NCI-H2029 (cell line): Measurements from ENCODE around the gene DMD.

ENCODE experiments used
- DNase-seq: peaks from one replicate; lab custom pipeline; 2025; lab: John Stamatoyannopoulos, UW

Gene DMD

DNA sequence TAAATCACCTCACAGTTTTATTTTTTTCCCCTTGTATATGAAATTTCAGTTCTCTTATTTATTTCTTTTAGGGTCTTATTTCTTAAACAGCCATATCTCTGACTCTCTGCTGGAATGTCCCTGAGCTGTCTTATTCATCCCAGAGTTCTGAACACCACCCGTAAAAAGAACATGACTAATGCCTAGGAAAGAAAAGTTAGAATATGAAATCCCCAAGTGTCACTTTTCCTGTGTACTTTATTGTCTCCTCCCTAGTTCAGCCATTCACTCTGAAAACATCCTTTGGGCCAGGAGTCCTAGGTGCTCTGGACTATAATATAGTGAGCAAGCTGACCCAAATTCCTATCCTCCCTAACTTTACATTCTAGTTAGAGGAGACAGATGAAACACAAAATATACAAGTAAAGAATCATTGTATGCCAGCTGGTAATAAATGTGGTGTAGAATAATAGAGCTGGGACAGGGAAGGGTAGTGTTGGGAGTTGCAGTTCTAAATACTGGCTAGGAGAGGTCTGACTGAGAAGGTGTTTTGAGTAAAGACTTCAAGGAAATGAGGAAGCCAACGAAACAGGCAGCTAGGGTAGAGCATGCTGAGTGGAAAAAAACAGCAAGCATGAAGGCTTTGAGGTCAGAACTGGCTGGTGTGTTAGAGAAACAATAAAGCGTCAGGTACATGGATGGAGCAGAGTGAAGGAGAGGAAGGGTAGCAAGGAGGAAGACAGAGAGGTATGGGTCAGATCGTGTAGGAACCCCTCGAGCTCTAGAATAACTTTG is 2098.9 kb downstream of the DMD start:
- DNase-seq = no peak

DNA sequence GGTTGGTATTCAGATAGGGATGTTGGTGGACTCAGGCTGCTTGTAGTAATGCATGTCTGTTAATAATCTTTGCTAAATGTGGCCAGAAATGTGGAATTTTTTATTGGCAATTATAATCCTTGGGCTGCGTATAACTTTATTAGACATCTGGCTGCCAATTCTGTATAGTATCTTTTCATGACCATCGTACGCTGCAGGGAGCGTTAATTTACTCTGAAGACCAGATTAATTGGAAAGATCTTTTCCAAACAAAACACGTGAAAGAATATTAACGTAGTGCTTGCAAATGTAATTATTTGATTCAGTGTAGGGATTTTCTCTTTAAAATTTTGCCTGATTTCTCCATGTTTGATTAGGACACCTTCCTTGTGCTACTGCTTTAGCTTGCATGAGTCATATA is 2100.7 kb downstream of the DMD start:
- DNase-seq = no peak

- DNase-seq = no peak
Observed at GRCh38 chrX:31099536-31100090, 2111.7 kb downstream of the DMD start.

GRCh38 chrX:31098079-31098478 is 2113.3 kb downstream of the DMD start:
- no peak for DNase-seq

DNA sequence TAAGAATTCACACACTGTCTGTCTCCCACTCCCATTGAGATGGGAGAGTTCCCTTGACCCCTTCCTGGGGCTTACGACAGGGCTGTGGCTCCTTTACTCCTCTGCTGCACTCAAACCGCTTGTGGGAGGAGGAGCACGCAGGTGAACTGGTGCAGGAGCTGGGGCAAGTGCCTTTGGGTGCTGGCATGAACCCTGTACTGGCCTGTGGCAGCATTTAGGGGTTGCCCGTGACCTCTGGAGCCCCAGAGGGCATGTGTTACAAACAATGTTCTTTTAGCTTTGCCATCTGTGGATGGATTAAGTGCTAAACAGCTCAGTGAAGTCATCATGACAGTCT is 2117.7 kb downstream of the DMD start:
- DNase-seq = no peak

DNA sequence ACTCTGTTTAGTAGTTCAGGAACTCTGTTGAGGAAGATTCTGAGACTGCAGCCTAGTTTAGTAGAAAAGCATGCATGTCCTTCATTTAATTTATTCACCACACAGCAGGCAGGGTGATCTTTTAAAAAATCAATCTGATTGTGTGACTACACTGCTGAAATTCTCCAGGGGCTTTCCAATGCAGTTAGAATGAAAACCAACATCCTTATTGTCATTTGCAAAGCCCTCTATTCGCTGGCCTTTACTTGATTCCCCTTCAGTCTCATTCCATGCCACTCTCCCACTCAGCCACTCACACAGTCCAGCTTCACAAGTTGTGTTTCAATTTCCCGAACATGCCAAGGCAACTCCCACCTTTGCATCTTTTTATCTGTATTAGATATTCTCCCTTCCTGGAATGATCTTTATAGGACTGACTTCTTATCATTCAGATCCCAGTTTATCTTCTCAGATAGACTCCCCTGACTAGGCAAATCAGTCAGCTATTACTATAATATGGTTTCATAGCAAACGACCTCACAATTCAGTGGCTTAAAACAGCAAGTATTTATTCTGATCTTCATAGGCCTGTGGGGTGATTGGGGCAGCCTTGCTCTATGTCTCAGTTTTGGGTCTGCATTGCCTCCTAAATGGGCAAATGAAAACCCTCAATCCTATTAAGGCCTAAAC is 2118.2 kb downstream of the DMD start:
- no peak for DNase-seq

DNA sequence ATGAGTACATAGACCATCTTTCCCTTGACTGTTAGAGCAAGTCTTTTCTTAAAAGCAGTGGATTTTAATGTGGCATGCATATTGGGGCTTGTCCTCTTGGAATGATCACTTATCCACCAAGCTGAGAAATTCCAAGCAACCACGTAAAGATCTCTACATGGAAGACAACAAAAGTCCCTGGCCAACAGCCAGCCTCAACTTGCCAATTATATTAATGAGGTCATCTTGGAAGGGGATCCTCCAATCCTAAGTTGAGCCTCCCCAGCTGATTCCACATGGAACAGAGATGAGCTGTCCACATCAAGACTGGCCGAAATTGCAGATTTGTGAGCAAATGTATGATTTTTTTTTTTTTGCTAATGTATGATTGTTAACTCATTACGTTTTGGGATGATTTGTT is 2118.9 kb downstream of the DMD start:
- no peak for DNase-seq

DNA sequence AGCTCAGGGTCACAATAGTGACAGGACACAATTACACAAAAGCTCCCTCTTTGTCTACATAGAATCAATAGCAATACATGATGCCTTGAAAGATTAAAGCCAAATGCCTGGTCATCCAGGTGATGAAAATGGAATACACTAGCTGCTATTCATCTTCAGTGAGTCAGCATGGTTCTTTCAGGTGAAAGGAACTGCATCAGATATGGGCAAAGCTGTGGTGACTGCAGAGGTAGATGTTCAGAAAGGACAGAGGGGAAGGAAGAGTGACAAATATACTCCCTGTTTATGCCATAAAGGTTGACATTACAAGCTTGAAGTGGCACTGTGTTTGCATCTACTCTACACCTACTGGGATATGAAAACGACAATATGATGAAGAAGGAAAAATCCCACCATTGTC is 2119.5 kb downstream of the DMD start:
- DNase-seq = no peak

- DNase-seq = no peak
Observed at GRCh38 chrX:31074522-31074921, 2136.8 kb downstream of the DMD start.

- no peak for DNase-seq
Observed at GRCh38 chrX:31071725-31072124, 2139.6 kb downstream of the DMD start, which contains the start of gene FTHL17. TSS of gene FTHL17 (minus strand) at chrX:31072041. CDS start at chrX:31071953, 88 bp downstream.

GRCh38 chrX:31071262-31071661 is 2140.1 kb downstream of the DMD start:
- DNase-seq = no peak

DNA sequence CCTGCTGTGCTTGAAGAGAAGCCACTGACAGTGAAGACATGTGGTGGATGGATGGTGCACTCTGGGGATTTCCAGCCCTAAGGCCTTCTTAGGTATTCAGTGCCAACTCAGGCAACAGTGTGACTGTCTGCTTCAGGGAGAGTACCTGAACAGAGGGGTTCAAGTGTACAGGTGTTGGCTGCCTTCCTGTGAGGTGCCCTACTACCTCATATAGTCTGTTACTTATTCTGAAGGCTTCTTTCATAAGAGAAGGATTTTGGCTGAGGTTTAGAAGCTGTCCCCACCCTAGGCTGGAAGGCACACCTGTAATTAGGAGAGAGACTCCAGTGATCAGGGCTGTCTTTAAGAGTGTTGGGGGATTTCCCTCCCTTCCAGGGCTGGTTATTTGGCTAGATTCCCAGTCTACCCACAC is 2141.3 kb downstream of the DMD start:
- DNase-seq = no peak
